ENCODE results near the gene EPS8.

The EPS8 gene

DNA sequence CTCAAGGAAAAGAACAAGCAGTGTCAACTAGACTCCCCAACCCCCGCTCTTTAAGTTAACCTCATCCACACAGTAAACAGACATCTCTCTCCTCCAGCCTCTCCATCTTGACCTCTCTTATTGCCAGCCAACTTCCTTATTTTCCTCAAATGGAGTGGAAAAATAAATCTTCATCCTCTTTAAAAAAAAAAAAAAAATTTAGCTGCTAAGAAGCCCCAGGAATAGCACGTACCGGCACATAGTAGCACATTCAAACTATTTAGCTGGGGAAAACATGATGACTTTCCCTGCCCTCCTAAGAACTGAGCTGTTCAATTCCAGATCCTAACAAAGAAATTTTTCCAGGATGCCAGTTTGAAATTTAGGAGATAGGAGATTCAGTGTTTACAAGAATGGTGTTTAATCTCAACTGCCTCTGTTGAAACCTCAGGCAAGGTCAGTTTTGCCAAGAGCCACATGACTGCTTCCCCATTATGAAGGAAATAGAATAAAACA lies 90.8 kb downstream of the EPS8 start:
- TF ChIP-seq, protein P1, sequence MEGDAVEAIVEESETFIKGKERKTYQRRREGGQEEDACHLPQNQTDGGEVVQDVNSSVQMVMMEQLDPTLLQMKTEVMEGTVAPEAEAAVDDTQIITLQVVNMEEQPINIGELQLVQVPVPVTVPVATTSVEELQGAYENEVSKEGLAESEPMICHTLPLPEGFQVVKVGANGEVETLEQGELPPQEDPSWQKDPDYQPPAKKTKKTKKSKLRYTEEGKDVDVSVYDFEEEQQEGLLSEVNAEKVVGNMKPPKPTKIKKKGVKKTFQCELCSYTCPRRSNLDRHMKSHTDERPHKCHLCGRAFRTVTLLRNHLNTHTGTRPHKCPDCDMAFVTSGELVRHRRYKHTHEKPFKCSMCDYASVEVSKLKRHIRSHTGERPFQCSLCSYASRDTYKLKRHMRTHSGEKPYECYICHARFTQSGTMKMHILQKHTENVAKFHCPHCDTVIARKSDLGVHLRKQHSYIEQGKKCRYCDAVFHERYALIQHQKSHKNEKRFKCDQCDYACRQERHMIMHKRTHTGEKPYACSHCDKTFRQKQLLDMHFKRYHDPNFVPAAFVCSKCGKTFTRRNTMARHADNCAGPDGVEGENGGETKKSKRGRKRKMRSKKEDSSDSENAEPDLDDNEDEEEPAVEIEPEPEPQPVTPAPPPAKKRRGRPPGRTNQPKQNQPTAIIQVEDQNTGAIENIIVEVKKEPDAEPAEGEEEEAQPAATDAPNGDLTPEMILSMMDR (IDR thresholded peaks at IDR 0.05; ENCODE audit: low read length), result no peak
- no peak for TF ChIP-seq EZH2 (IDR thresholded peaks at IDR 0.05; ENCODE audit: borderline replicate concordance, low read length)
- Histone ChIP-seq H3K4me2 (ENCODE audit: low read length) (no peak overlapping the region), H3K27ac (ENCODE audit: low read depth, low read length, poor library complexity, severe bottlenecking) (no peak overlapping the region), H3K9me3 (ENCODE audit: low read length) (no peaks in the 10 kb centered on the region), H3K4me3 (ENCODE audit: low read depth, low read length, poor library complexity, severe bottlenecking) (no peak overlapping the region), H2AFZ (ENCODE audit: low read length) (no peak overlapping the region), H3K27me3 (ENCODE audit: insufficient read depth, low read length) (no peaks in the 10 kb centered on the region), H3K36me3 (ENCODE audit: insufficient read depth, low read length) (no peaks in the 10 kb centered on the region), H3F3A (ENCODE audit: insufficient read depth, low read length) (no peaks in the 10 kb centered on the region), H3K9me2 (ENCODE audit: low read depth, low read length) (no peaks in the 10 kb centered on the region), H3K4me1 (ENCODE audit: insufficient read depth, low read length, severe bottlenecking) (no peaks in the 10 kb centered on the region), H4K20me1 (ENCODE audit: insufficient read depth, low read length) (no peaks in the 10 kb centered on the region), H3K9ac (ENCODE audit: low read length) (no peak overlapping the region), H3K79me2 (ENCODE audit: insufficient read depth, low read length) (no peaks in the 10 kb centered on the region)

DNA sequence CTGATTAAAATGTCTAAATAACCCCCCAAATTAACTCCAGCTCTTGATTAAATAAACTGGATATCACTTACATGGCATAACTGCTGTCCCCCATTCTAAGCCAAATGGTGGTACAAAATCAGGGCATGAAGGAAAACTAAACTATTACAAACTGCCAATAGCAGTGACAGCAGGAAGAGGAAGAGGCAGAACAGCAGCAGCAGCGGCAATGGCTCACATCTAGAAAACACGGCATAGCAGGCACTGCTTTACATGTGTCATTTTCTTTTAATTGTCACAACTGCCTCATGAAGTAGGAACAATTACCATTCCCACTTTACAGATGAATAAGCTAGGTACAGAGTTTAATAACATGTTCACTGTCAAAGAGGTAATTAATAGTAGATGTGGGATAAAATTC lies 92.0 kb downstream of the EPS8 start:
- Histone ChIP-seq H3K36me3 (ENCODE audit: insufficient read depth, low read length) (no peaks in the 10 kb centered on the region), H3K4me1 (ENCODE audit: insufficient read depth, low read length, severe bottlenecking) (no peaks in the 10 kb centered on the region), H3K9me2 (ENCODE audit: low read depth, low read length) (no peaks in the 10 kb centered on the region), H2AFZ (ENCODE audit: low read length) (no peak overlapping the region), H3K27me3 (ENCODE audit: insufficient read depth, low read length) (no peaks in the 10 kb centered on the region), H3K9me3 (ENCODE audit: low read length) (no peaks in the 10 kb centered on the region), H3F3A (ENCODE audit: insufficient read depth, low read length) (no peaks in the 10 kb centered on the region), H3K4me3 (ENCODE audit: low read depth, low read length, poor library complexity, severe bottlenecking) (no peak overlapping the region), H3K27ac (ENCODE audit: low read depth, low read length, poor library complexity, severe bottlenecking) (no peak overlapping the region), H4K20me1 (ENCODE audit: insufficient read depth, low read length) (no peaks in the 10 kb centered on the region), H3K4me2 (ENCODE audit: low read length) (no peak overlapping the region), H3K9ac (ENCODE audit: low read length) (no peak overlapping the region), H3K79me2 (ENCODE audit: insufficient read depth, low read length) (no peaks in the 10 kb centered on the region)
- no peak for TF ChIP-seq EZH2 (IDR thresholded peaks at IDR 0.05; ENCODE audit: borderline replicate concordance, low read length)
- TF ChIP-seq, protein P1 (IDR thresholded peaks at IDR 0.05; ENCODE audit: low read length), result no peak

DNA sequence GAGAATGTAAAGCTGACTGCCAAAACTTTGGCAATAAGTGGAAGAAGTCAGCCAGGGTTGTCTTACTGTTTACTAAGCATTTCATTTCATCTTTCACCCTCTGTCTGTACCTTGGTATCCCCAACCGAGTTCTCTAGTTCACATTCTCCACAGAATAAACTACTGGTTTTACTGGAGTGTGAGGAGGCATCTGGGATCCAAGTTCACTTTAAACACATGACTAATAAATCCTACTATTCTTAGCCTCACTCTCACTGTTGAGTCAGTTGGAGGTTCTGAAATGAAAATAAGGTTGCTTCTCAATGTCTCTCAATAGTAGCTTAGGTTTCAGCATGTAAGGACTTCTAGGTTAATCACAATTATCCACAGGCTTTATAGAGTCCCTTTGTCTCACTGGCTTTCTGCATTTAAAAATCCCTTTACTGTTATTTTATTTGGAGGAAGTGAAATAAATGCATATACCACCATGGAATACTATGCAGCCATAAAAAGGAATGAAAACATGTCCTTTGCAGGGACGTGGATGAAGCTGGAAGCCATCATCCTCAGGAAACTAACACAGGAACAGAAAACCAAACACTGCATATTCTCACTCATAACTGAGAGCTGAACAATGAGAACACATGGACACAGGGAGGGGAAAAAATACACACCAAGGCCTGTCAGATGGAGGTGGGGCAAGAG lies 95.8 kb downstream of the EPS8 start:
- Histone ChIP-seq H3K9me2 (ENCODE audit: low read depth, low read length) (no peaks in the 10 kb centered on the region), H3K9ac (ENCODE audit: low read length) (no peak overlapping the region), H3K36me3 (ENCODE audit: insufficient read depth, low read length) (no peaks in the 10 kb centered on the region), H3K27ac (ENCODE audit: low read depth, low read length, poor library complexity, severe bottlenecking) (no peak overlapping the region), H2AFZ (ENCODE audit: low read length) (no peak overlapping the region), H3K79me2 (ENCODE audit: insufficient read depth, low read length) (no peaks in the 10 kb centered on the region), H3F3A (ENCODE audit: insufficient read depth, low read length) (no peaks in the 10 kb centered on the region), H3K4me3 (ENCODE audit: low read depth, low read length, poor library complexity, severe bottlenecking) (no peak overlapping the region), H4K20me1 (ENCODE audit: insufficient read depth, low read length) (no peaks in the 10 kb centered on the region), H3K4me2 (ENCODE audit: low read length) (no peak overlapping the region), H3K9me3 (ENCODE audit: low read length) (no peaks in the 10 kb centered on the region), H3K27me3 (ENCODE audit: insufficient read depth, low read length) (no peaks in the 10 kb centered on the region), H3K4me1 (ENCODE audit: insufficient read depth, low read length, severe bottlenecking) (no peaks in the 10 kb centered on the region)
- TF ChIP-seq EZH2 (IDR thresholded peaks at IDR 0.05; ENCODE audit: borderline replicate concordance, low read length), result no peak
- TF ChIP-seq, protein P1 (IDR thresholded peaks at IDR 0.05; ENCODE audit: low read length), result no peak

All from OCI-LY1 (cell line).